GM19372 (cell line): Measurements from ENCODE around the gene FAM184A.

ENCODE experiments used
- ATAC-seq: cut with Tn5 transposase; IDR thresholded peaks from one replicate; pipeline ENCODE4 v1.9.1; 2021; ENCODE audit warnings: mild to moderate bottlenecking, low read depth, moderate library complexity; ENCODE audit not compliant: unreplicated experiment

The FAM184A gene

DNA sequence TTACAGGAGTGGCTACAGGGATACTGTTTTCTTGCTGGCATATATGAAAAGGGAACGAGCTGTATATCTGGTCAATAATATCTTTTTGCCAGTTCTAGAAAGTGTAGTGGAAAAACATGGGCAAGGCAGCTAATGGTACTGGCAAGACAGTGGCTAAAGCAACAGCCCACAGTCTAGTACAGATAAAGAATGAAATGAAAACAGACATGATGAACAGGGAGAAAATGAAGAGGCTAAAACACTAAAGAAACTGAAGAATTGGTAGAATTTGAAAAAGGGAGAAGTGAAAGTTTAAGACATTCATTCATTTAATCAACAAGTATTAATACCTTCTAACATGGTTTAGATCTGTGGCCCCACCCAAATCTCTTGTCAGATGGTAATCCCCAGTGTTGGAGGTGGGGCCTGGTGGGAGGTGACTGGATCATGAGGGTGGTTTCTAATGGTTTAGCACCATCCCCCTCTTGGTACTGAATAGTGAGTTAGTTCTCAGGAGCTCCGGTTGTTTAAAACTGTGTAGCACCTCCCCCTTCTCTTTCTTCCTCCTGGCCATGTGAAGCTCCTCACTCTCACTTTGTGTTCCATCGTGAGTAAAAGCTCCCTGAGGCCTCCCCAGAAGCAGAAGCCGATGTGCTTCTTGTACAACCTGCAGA lies 18.1 kb downstream of the FAM184A start:
- no peak for ATAC-seq

DNA sequence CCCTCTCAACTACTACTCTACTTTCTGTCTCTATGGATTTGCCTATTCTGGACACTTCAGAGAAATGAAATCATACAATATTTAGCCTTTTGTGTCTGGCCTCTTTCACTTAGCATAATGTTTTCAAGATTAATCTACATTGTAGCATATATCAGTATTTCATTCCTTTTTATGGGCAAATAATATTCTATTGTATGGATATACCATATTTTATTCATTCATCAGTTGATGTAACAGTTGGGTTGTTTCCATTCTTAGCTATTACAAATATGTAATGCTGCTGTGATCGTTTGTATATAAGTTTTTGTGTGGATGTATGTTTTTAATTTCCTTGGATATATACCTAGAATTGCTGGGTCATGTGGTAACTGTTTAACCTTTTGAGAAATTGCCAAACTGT lies 23.4 kb downstream of the FAM184A start:
- no peak for ATAC-seq

DNA sequence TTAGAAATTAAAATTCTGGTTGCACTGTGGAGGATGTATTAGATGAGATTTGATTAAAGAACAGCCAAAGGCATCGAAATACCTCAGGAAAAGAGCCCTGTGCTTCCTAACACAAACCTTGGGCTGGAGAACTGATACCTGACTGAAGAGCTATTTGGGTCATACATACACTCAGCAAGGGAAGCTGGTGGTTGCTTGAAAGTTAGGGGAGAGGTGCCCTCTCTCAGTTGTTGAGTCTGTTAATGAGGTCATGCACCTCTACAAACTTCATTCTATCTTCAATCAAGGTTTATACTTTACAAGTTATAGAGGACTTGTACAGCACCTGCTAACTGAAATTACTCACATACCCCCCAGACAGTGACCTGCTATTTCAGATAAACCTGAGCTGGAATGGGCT lies 25.5 kb downstream of the FAM184A start:
- no peak for ATAC-seq

DNA sequence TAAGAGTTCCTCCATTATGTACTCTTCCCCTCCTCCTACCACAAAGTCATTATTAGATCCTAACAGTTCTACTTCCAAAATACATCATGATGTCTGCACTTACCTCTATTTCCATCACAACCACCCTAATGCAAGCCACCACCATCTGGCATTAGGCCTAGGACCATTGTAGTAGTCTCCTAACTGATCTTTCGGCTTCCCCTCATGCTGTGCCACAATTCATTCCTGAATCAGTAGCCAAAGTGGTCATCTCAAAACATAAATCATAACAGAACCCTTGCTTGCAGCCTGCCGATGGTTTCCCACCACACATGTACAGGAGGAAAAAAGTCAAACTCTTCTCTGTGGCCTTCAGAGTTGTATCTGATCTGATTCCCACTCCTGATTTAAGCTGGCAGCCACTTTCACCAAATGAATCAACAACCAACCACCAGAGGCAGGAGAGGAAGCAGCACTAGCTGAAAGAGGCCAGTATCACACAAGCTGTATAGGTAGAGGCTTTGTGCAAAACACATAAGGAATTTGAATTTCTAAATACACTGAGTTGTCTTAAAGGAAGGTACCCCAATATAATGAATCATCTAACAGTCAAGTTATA lies 26.1 kb downstream of the FAM184A start:
- ATAC-seq = no peak

DNA sequence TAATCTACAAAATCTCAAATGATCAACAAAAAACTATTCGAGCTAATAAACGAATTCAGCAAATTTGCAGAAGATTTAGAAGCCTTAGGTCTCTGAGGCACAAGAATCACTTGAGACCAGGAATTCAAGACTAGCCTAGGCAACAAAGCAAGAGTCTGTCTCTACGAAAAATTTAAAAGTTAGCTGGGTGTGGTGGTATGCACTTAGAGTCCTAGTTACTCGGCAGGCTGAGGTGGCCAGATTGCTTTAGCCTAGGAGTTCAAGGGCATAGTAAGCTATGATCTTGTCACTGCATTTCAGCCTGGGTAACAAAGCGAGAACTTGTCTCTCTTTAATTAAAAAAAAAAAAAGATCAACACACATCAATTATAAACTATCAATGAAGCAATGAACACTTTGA lies 34.2 kb downstream of the FAM184A start:
- no peak for ATAC-seq

DNA sequence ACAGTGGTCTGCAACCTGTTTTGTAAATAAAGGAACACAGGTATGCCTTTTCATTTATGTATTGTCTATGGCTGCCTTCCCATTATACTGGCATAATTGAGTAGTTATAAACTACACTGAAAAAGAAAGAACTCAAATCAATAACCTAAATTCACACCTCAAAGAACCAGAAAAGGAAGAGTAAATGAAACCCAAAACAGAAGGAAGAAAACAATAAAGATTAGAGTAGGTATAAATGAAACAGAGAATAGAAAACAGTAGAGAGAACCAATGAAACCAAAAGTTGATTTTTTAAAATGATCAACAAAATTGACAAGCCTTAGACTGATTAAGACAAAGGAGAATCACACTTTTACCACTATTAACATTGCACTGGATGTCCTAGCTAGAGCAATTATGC lies 34.7 kb downstream of the FAM184A start:
- no peak for ATAC-seq

DNA sequence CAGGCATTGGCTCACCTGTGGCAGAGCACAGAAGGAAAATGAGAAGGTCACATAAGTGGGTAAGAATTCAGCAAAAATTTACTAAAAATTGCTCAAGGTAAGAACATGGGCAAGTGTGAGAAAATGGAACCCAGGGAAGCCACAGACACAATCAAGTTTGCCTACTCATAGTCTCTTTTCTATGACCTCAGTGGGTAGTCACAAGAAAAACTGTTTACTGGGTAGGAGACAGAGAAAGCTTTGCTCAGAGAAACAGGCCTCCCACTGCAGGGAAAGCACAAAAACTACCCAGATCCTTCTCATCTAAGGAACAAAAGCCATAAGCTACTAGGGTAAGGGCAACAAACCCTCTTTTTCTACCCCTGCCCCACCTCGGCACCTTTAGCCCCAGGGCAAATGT lies 35.2 kb downstream of the FAM184A start:
- no peak for ATAC-seq

DNA sequence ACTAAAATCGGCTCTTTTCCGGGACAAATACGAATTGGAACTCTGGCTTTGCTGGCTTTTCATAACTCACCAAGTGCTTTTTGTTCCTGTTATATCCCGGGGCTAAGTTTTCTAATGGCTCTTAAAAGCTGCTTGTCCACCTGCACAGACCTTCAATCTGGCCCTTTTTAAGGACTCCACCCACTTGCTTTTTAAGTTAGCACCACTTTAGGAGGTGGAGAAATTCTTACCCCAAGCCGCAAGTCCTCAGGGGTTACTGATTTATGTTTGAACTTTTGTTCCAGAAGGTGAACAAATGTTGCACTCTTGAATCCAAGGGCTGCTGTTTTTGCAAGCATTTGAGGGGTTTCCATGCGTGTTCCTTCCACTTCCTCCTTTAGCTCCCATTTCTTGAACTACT lies 37.8 kb downstream of the FAM184A start:
- ATAC-seq = no peak

DNA sequence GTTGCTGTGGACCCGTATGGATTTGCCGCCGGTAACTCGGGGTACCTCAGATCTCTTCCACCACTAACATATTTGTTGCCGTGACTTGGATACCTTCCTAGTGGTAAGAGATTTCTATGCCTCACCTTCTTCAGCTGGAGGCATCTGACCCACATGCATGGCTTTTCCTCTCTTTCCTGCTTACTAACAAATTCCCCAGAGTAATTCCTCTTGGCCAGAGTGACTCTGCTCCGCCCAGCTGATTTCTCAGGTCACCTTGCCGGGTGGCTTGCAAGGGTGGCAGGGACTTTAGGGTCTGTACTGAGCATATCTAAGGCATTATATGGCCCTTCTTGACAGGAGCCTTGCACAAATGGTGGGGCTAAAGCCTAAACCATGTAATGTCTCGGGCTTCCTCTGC lies 38.2 kb downstream of the FAM184A start:
- ATAC-seq = no peak

DNA sequence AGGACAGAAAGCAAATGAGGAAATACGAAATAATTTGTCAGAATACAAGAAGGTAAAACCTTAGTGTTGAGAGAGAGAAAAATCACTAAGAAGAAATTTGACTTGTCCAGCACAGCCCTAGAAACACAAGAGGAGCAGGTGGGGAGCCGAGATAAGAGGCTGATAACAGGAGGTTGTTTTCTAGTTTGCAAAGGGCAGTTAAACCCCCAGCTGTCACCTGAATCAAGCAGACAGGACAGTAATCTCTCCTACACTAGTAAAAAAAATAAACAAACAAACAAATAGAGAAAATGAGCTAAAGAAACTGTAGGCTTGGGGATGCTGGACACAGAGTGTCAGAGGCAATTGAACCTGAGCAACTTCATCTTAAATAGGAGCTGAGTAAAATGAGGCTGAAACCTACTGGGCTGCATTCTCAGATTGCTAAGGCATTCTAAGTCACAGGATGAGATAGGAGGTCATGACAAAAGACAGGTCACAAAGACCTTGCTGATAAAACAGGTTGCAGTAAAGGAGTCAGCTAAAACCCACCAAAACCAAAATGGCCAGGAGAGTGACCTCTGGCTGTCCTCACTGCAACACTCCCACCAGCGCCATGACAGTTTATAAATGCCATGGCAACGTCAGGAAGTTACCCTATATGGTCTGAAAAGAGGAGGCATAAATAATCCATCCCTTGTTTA lies 40.4 kb downstream of the FAM184A start:
- ATAC-seq = no peak

DNA sequence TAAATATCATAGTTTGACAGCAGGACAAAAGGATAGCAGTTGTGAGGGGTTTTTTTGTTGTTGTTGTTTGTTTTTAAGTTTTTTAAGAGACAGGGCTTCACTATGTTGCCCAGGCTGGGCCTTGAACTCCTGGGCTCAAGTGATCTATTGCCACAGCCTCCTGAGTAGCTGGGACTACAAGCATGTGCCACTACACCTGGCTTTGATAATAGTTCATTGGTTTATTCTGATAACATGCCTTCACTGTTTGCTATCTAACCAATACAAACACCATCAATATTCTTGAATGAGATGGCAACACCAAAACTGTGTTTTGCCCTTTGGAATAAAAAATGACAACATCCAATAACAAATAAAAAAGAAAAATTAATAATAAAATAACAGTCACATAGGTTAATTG lies 41.2 kb downstream of the FAM184A start:
- no peak for ATAC-seq

DNA sequence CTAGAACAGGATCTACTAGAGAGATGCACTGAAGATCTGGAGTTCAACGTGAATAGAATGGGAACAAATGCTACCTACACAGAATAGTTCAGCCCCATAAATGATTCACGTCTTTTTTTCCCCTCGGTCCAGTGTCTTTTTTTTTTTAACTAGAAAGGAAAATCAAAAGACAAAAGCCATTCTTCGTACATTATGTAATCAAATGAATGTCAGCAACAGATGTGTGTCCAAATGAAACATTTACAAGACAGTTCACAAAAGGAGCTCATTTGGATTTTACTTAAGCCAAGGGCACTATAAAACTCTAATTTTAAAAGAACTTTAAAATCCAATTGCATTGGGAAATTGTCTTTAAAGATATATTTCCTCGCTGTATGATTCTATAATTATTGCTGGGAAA lies 42.4 kb downstream of the FAM184A start:
- ATAC-seq = no peak

DNA sequence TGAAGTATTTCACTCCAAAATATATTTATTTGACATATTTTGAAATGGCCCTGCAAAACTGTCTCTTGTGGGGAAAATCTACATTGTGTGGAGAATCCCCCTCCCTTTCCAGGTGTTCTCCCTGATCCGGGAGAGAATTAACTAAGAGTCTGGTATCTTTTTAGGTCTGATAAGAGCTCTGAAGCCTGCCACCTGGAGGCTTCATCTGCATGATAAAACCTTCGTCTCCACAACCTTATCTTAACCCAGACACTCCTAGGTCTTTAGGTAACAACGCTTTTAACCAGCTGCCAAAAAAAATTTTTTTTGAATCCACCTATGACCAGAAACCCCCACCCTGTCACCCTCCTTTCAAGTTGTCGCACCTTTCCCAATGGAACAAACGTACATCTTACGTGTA lies 43.0 kb downstream of the FAM184A start:
- ATAC-seq = no peak

DNA sequence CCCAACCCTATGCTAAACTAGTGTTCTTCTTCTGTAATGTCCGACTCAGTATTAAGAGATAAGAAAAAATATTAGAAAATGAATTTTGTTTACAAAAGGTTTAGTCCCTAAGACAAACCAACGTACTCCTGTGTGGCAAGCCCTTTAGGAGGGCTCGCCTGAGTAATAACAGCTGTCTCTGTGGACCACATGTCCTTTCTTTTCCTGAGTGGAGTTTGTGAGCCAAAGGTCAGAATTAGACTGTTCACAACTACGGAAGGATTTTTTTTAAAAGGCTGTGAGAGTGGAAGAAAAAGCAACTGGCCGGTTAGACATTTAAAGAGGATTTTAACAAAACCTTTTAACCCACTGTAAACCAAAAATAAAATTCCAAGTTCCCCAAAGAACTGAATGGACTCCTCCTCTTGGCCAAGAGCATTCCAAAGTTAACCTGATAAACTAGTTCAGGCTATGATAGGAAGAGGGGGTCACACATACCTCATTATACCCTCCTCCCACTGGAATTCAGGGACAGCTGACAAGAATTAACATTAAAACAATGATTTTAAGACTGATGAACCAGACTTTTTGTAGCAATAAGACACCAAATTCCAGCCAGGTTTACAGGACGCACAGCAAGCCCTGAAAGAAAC lies 43.5 kb downstream of the FAM184A start:
- ATAC-seq = no peak

DNA sequence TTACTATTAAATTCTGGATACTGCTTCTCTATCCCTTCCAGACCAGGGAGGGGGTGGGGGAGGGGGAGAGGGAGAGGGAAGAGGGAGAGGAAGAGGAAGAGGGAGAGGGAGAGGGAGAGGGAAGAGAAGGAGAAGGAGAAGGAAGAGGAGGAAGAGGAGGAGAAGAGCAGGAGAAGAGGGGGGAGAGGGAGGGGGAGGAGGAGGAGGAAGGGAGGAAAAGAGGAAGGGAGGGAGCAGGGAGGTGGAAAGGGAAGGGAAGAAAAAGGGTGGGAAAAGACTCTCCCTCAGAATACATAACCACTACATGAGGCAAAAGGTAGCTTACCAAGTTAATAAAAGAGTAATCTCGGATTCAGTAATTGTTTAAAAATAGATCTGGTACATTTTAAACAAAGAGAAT lies 46.0 kb downstream of the FAM184A start:
- ATAC-seq = no peak

DNA sequence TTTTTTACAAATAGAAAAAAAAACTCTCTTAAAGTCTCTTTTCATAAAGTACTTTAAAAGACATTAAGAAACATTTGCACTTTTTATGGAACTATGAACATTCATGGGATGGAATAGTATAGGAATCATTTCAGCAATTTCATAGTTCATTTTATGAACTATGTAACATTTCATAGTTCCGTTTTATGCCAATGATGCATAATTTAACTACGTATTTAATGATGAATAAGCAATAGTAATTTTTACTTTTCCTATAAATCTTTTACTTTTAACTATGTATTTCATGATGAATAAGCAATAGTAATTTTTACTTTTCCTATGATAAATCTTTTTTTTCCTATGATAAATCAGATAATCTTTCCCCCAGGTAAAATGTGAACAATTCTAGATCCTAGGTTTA lies 47.7 kb downstream of the FAM184A start:
- ATAC-seq = no peak

DNA sequence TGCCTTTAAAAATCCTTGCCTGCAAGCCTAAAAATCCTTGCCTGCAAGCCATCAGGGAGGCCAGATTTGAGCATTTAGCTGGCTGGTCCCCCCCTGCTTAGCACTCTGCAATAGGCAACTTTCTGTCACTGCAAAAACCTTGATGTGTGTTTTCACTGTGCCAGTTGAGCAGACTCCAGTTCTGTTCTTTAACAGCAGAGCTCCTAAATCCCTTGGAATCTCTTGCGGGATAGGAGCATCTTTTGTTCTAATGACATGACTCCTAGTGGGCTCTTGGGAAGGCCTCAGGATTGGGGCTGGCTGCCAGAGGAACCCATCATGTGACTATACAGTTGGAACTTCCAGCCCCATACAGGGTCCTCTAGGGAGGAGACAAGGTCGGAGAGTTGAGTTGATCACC lies 50.4 kb downstream of the FAM184A start:
- no peak for ATAC-seq

DNA sequence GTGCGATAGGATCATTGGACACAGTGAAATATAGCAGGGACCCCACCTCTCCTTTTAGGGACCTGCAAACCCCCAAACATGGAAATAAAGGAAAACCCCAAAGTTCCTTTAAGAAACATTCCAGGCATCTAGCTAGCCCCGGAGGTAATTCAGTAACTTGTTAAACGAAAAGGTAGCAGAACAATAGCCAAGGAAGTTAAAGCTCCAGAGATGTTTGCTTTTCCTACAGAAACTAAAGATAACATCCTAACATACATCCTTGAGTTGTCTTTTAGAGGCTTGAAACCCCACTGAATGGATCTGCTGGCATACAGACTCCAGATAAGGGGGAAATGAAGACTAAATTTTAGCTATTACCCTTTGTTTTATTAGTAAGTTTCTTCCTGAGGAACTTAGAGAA lies 51.0 kb downstream of the FAM184A start:
- ATAC-seq = no peak

DNA sequence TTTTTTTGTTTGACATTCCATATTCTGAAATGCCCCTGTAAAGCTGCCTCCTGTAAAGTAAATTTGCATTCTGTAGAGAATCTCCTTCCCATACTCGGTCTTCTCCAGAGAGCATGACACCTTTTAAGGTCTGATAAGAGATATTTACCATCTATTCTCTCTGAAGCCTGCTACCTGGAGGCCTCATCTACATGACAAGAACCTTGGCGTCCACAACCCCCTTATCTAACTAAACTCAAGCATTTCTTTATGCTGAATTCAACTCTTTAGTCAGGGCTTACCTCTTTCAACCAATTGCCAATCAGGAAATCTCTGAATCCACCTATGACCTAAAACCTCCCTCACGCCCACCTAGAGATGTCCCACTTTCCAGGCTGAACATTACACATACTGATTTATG lies 51.6 kb downstream of the FAM184A start:
- ATAC-seq = no peak

DNA sequence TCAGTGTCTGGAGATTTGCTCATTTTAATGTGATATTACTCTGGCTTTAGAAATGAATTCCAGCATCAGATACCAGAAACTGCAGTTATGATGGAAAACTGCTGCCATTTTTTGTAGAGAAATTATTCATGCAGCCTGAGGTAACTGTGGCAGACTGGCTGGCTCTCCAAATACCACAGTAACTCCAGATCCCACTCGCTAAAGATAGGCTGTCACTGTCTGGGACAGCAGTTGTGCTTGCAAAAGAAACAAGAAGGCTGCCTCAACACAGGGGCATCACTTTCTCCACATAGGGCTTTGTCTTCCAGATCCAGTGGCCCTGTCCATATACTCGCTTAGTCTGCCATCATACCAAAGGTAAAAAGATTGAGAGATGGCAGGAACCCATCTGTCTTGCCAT lies 52.7 kb downstream of the FAM184A start:
- no peak for ATAC-seq

DNA sequence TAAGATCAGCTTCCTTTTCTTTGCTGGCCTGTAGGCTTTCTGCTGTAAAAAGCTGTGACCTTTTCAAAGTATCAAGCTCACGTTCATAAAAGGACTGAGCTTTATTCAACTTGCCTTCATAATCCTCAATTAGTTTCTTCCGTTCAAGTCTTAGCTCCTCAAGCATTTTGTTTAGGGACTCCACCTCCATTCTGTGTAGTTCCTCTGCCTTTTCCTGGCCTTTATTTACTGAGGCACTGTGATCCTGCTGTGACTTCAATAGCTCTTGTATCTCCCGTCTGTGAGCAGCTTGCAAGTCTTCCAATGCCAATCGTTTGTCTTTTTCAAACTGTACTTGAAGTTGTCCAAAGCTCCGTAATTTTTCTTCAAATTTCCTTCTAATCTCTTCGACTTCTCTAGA lies 54.4 kb downstream of the FAM184A start:
- no peak for ATAC-seq

DNA sequence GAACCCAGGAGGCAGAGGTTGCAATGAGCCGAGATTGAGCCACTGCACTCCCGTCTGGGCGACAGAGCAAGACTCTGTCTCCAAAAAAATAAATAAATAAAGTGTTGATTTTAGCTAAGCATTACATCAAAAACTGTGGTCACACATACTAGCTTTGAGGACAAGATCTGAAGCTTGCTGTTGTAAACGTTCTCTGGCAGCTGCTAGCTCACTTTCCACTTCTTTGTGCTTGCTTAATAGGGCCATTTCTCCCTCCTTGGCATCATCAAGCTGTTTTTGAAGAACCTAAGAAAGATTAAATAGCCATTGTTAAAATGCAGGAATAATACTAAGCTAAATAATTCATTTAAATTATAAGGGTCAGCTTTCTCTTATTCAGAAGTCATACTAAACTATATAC lies 55.7 kb downstream of the FAM184A start:
- no peak for ATAC-seq
